ENCODE data around the gene MCRS1.

Gene MCRS1

DNA sequence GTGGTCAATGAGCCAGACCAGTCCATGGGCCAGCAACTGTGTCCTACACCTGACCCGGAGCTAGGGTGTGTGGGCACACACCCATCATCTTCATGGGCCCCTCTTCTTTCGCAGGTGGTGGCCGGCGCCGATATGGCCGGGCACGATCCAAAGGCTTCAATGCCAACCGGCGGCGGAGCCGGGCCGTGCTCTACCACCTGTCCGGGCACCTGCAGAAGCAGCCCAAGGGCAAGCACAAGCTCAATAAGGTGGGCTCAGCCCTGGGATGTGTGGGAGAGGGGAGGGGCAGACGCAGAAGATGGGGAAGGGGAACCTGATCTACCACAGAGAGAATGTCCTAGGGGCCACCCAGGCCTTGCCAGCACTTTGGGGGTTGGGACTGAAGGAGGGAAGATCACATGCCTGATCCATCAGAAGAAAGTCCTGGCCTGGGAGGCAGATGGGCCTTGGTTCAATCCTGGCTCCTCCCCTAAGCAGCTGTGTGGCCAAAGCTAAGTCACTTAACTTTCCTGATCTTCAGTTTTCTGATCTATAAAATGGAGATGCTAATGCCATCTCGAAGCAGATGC, 25.3 kb downstream of the MCRS1 start:
- no peak overlapping the region for H4K8ac ChIP-seq (ENCODE audit: low read depth, low read length)
- no peak overlapping the region for H3K4ac ChIP-seq (ENCODE audit: low read depth, low read length)
- H3K79me2 ChIP-seq (ENCODE audit: control insufficient read depth, insufficient read depth, low read length, poor library complexity): no peaks in the 10 kb centered on the region
- H3K4me2 ChIP-seq (ENCODE audit: low read length): no peak overlapping the region
- H4K91ac ChIP-seq (ENCODE audit: low read depth, low read length): no peak overlapping the region
- H3K9me3 ChIP-seq (ENCODE audit: insufficient read depth, low read depth, low read length): peaks cover 5% of the 10 kb centered on the region
- H3K9ac ChIP-seq (ENCODE audit: low read length): no peak overlapping the region
- H2BK5ac ChIP-seq (ENCODE audit: low read depth, low read length, poor library complexity): no peak overlapping the region
- H3K36me3 ChIP-seq (ENCODE audit: control insufficient read depth in 1 of 2, insufficient read depth in 2 of 2, low read length in 2 of 2): no peaks in the 10 kb centered on the region
- H3K79me1 ChIP-seq (ENCODE audit: low read length): no peaks in the 10 kb centered on the region
- WGBS (ENCODE audit: extremely low coverage, insufficient coverage, insufficient read length): no CpG with 5 or more reads among the region's 15 CpGs
- no peak overlapping the region for H2BK120ac ChIP-seq (ENCODE audit: insufficient read depth, low read length, poor library complexity)
- no peak overlapping the region for H3K14ac ChIP-seq (ENCODE audit: low read length)
- H3K27me3 ChIP-seq (ENCODE audit: insufficient read depth, low read length): peaks cover 63% of the 10 kb centered on the region
- no peak overlapping the region for H2AK5ac ChIP-seq (ENCODE audit: low read length)
- H3K4me3 ChIP-seq (ENCODE audit: low read depth, low read length): no peak overlapping the region
- no peak overlapping the region for H2BK12ac ChIP-seq (ENCODE audit: low read length)
- H4K12ac ChIP-seq (ENCODE audit: low read depth, low read length): no peak overlapping the region
- H2AFZ ChIP-seq (ENCODE audit: insufficient read depth, low read length, poor library complexity): no peak overlapping the region
- no peak overlapping the region for H3K18ac ChIP-seq (ENCODE audit: low read length)
- no peak overlapping the region for H3K27ac ChIP-seq (ENCODE audit: low read depth, low read length)
- H3K4me1 ChIP-seq (ENCODE audit: control insufficient read depth in 1 of 2, insufficient read depth in 2 of 2, low read length in 2 of 2): peaks cover 3 to 7% of the 10 kb centered on the region in 2 experiments
- DNase-seq: no peak
- H3K23ac ChIP-seq (ENCODE audit: low read length): no peak overlapping the region

DNA sequence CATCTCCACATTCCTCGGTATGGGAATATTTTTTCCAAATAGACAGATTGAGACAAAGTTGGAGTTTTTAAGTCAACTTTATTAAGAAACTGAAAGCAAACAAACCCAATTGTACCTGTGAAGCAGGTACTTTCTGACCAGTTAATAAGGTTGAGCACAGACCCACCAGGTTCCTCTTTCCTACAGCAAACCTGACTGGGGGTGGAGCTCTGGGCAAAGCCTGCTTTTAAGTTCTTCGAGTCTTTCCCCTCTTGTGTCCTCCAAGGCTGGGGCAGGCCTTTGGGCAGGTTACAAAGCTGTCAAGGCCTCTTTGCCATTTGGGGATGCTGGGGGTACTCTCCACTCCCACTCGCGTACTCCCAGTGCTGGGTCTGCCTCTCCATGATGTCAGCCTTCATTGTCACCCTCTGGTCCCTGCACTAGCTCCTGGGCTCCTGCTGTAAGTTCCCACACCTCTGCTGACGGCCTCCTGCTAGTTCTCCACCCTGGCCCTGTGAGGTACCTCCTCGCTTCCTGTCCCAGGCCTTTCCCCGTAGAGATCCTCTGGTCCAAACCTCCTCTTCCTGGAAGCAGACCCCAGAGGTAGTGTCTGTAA, 25.9 kb downstream of the MCRS1 start:
- no peak overlapping the region for H3K27ac ChIP-seq (ENCODE audit: low read depth, low read length)
- no peak overlapping the region for H3K4me3 ChIP-seq (ENCODE audit: low read depth, low read length)

DNA sequence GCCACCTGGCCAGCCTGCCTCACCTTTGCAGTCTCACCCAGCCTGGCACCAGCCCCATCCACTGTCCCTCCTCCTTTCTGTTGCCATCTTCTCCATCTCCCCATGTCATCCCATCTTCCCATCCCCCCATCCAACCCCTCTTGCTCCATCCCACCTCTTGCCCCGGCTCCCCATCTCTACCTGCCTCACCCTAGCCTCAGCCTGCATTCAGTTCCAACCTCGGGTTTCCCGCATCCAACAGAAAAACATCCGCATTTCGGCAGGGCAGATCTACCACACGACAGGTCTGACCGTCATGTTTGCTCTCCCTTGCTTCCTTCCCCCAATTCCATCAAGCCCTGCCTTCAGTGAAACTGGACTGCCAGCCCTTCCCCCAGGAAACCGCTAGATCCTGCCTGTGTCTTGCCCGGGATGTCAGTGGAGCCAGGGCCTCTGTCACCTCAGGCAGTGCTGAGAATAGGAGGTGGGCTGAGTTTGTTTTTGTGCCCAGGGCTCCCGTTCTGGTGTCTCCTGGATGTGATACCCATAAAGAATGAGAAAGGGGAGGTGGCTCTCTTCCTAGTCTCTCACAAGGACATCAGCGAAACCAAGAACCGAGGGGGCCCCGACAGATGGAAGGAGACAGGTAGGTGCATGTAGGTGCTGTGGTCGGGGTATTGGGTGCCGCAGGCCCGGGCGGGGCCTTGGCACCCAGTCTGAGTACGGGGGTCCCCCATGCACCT, 26.6 kb downstream of the MCRS1 start:
- H3K23ac ChIP-seq (ENCODE audit: low read length): no peak overlapping the region
- H2BK12ac ChIP-seq (ENCODE audit: low read length): no peak overlapping the region
- peaks cover 5% of the 10 kb centered on the region for H3K9me3 ChIP-seq (ENCODE audit: insufficient read depth, low read depth, low read length)
- H3K4me3 ChIP-seq (ENCODE audit: low read depth, low read length): no peak overlapping the region
- H2AK5ac ChIP-seq (ENCODE audit: low read length): no peak overlapping the region
- no peak overlapping the region for H3K4me2 ChIP-seq (ENCODE audit: low read length)
- peaks cover 72% of the 10 kb centered on the region for H3K27me3 ChIP-seq (ENCODE audit: insufficient read depth, low read length)
- no peak overlapping the region for H4K12ac ChIP-seq (ENCODE audit: low read depth, low read length)
- no peak overlapping the region for H3K9ac ChIP-seq (ENCODE audit: low read length)
- H3K18ac ChIP-seq (ENCODE audit: low read length): no peak overlapping the region
- no peaks in the 10 kb centered on the region for H3K79me1 ChIP-seq (ENCODE audit: low read length)
- H2AFZ ChIP-seq (ENCODE audit: insufficient read depth, low read length, poor library complexity): no peak overlapping the region
- peaks cover 3 to 9% of the 10 kb centered on the region in 2 experiments for H3K4me1 ChIP-seq (ENCODE audit: control insufficient read depth in 1 of 2, insufficient read depth in 2 of 2, low read length in 2 of 2)
- DNase-seq: no peak
- no peak overlapping the region for H3K27ac ChIP-seq (ENCODE audit: low read depth, low read length)
- H2BK5ac ChIP-seq (ENCODE audit: low read depth, low read length, poor library complexity): no peak overlapping the region
- no peak overlapping the region for H4K91ac ChIP-seq (ENCODE audit: low read depth, low read length)
- H3K4ac ChIP-seq (ENCODE audit: low read depth, low read length): no peak overlapping the region
- no peaks in the 10 kb centered on the region for H3K79me2 ChIP-seq (ENCODE audit: control insufficient read depth, insufficient read depth, low read length, poor library complexity)
- H4K8ac ChIP-seq (ENCODE audit: low read depth, low read length): no peak overlapping the region
- no CpG with 5 or more reads among the region's 18 CpGs for WGBS (ENCODE audit: extremely low coverage, insufficient coverage, insufficient read length)
- no peak overlapping the region for H3K14ac ChIP-seq (ENCODE audit: low read length)
- no peak overlapping the region for H2BK120ac ChIP-seq (ENCODE audit: insufficient read depth, low read length, poor library complexity)
- no peaks in the 10 kb centered on the region for H3K36me3 ChIP-seq (ENCODE audit: control insufficient read depth in 1 of 2, insufficient read depth in 2 of 2, low read length in 2 of 2)

More for the DNA sequence above, 25.9 kb downstream of the MCRS1 start:
- Histone ChIP-seq H4K8ac (ENCODE audit: low read depth, low read length) (no peak overlapping the region), H3K79me2 (ENCODE audit: control insufficient read depth, insufficient read depth, low read length, poor library complexity) (no peaks in the 10 kb centered on the region), H3K4ac (ENCODE audit: low read depth, low read length) (no peak overlapping the region), H3K9me3 (ENCODE audit: insufficient read depth, low read depth, low read length) (peaks cover 5% of the 10 kb centered on the region), H3K4me1 (ENCODE audit: control insufficient read depth in 1 of 2, insufficient read depth in 2 of 2, low read length in 2 of 2) (peaks cover 3 to 9% of the 10 kb centered on the region in 2 experiments), H2BK5ac (ENCODE audit: low read depth, low read length, poor library complexity) (no peak overlapping the region), H4K12ac (ENCODE audit: low read depth, low read length) (no peak overlapping the region), H3K27me3 (ENCODE audit: insufficient read depth, low read length) (peaks cover 69% of the 10 kb centered on the region), H2BK120ac (ENCODE audit: insufficient read depth, low read length, poor library complexity) (no peak overlapping the region), H2AK5ac (ENCODE audit: low read length) (no peak overlapping the region), H3K36me3 (ENCODE audit: control insufficient read depth in 1 of 2, insufficient read depth in 2 of 2, low read length in 2 of 2) (no peaks in the 10 kb centered on the region), H3K18ac (ENCODE audit: low read length) (no peak overlapping the region), H3K4me2 (ENCODE audit: low read length) (no peak overlapping the region), H3K14ac (ENCODE audit: low read length) (no peak overlapping the region), H3K9ac (ENCODE audit: low read length) (no peak overlapping the region), H3K79me1 (ENCODE audit: low read length) (no peaks in the 10 kb centered on the region), H2BK12ac (ENCODE audit: low read length) (no peak overlapping the region), H3K23ac (ENCODE audit: low read length) (no peak overlapping the region), H4K91ac (ENCODE audit: low read depth, low read length) (no peak overlapping the region), H2AFZ (ENCODE audit: insufficient read depth, low read length, poor library complexity) (no peak overlapping the region)
- DNase-seq: no peak
- no CpG with 5 or more reads among the region's 7 CpGs for WGBS (ENCODE audit: extremely low coverage, insufficient coverage, insufficient read length)

DNA sequence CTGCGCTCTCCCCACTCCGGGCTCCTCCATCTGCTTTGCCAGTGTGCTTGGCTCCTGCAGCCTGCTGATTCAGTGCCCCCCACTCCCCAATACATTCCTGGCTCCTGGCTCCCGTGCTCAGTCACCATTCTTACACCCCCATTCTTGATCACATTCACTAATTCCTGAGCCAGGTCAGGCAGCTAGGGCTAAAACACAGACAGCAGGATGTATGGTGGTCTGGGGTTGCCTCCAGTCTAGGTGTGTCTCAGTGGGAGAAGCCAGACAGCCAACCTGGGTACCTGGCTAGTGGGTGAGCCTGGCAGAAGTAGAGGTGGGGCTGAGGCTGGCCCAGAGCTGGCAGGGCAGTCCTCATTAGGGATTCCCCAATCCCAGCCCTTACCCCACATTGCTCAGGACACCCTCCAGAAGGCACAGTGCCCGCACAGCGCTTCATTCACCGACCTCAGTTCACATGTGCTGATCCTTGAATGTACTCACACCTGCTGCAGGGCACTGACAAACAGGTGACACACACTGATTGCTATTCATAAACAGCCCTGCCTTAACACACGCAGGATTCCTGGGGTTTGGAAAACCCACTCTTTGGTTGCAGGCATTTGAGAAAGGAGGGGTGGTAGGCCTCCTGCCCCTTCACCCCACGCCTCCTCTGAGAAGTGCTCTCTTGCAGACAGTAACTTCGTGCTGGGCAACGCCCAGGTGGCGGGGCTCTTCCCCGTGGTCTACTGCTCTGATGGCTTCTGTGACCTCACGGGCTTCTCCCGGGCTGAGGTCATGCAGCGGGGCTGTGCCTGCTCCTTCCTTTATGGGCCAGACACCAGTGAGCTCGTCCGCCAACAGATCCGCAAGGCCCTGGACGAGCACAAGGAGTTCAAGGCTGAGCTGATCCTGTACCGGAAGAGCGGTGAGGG, 27.5 kb downstream of the MCRS1 start:
- no peak overlapping the region for H3K4me3 ChIP-seq (ENCODE audit: low read depth, low read length)
- H3K9ac ChIP-seq (ENCODE audit: low read length): no peak overlapping the region
- no peak overlapping the region for H3K27ac ChIP-seq (ENCODE audit: low read depth, low read length)
- no peak overlapping the region for H4K91ac ChIP-seq (ENCODE audit: low read depth, low read length)
- no peaks in the 10 kb centered on the region for H3K79me2 ChIP-seq (ENCODE audit: control insufficient read depth, insufficient read depth, low read length, poor library complexity)
- DNase-seq: no peak
- H3K9me3 ChIP-seq (ENCODE audit: insufficient read depth, low read depth, low read length): peaks cover 5% of the 10 kb centered on the region
- no peaks in the 10 kb centered on the region for H3K79me1 ChIP-seq (ENCODE audit: low read length)
- H3K27me3 ChIP-seq (ENCODE audit: insufficient read depth, low read length): peaks cover 78% of the 10 kb centered on the region
- no peak overlapping the region for H4K8ac ChIP-seq (ENCODE audit: low read depth, low read length)
- no peak overlapping the region for H3K4me2 ChIP-seq (ENCODE audit: low read length)
- no peak overlapping the region for H3K14ac ChIP-seq (ENCODE audit: low read length)
- H2AFZ ChIP-seq (ENCODE audit: insufficient read depth, low read length, poor library complexity): no peak overlapping the region
- no peaks in the 10 kb centered on the region for H3K36me3 ChIP-seq (ENCODE audit: control insufficient read depth in 1 of 2, insufficient read depth in 2 of 2, low read length in 2 of 2)
- H3K23ac ChIP-seq (ENCODE audit: low read length): no peak overlapping the region
- no peak overlapping the region for H2AK5ac ChIP-seq (ENCODE audit: low read length)
- H3K4ac ChIP-seq (ENCODE audit: low read depth, low read length): no peak overlapping the region
- no peak overlapping the region for H3K18ac ChIP-seq (ENCODE audit: low read length)
- H2BK5ac ChIP-seq (ENCODE audit: low read depth, low read length, poor library complexity): no peak overlapping the region
- H3K4me1 ChIP-seq (ENCODE audit: control insufficient read depth in 1 of 2, insufficient read depth in 2 of 2, low read length in 2 of 2): peaks cover 3 to 9% of the 10 kb centered on the region in 2 experiments
- no peak overlapping the region for H2BK120ac ChIP-seq (ENCODE audit: insufficient read depth, low read length, poor library complexity)
- no CpG with 5 or more reads among the region's 21 CpGs for WGBS (ENCODE audit: extremely low coverage, insufficient coverage, insufficient read length)
- H2BK12ac ChIP-seq (ENCODE audit: low read length): no peak overlapping the region
- H4K12ac ChIP-seq (ENCODE audit: low read depth, low read length): no peak overlapping the region
